Measurements from ENCODE around the gene PCID2.
"Not testable (repeated sequence)": the region's sequence is repeated elsewhere in the genome, so short reads cannot be mapped to it uniquely, and the experiment has no call there.

PCID2 gene

GRCh38 chr13:113162783-113163685, 45.4 kb downstream of the PCID2 start:
- DNase-seq, result no peak

- DNase-seq, result not testable (repeated sequence)
These were observed 46.5 kb downstream of the PCID2 start for GRCh38 chr13:113161975-113162374.

- no peak for DNase-seq
These were observed 47.0 kb downstream of the PCID2 start for GRCh38 chr13:113161433-113161832.

GRCh38 chr13:113160983-113161382, 47.5 kb downstream of the PCID2 start:
- DNase-seq, result no peak

- no peak for DNase-seq
These were observed 48.8 kb downstream of the PCID2 start for GRCh38 chr13:113159701-113160100.

- DNase-seq, result no peak
These were observed 49.5 kb downstream of the PCID2 start for GRCh38 chr13:113158946-113159345.

- no peak for DNase-seq
These were observed 50.3 kb downstream of the PCID2 start, which contains the start of gene PROZ for GRCh38 chr13:113157929-113158747. PROZ (plus strand) TSS chr13:113158648; CDS start chr13:113158661, 13 bp downstream.

GRCh38 chr13:113157206-113157928, 51.1 kb downstream of the PCID2 start:
- DNase-seq, result no peak

GRCh38 chr13:113155982-113156655, 52.4 kb downstream of the PCID2 start:
- DNase-seq, result no peak

- no peak for DNase-seq
These were observed 53.3 kb downstream of the PCID2 start for GRCh38 chr13:113155201-113155600.

- peak; percentile 80 for DNase-seq
These were observed 54.4 kb downstream of the PCID2 start for GRCh38 chr13:113153810-113154748.

GRCh38 chr13:113152984-113153809, 55.3 kb downstream of the PCID2 start:
- peak; percentile 14 for DNase-seq

- no peak for DNase-seq
These were observed 55.8 kb downstream of the PCID2 start for GRCh38 chr13:113152691-113152983.

GRCh38 chr13:113151745-113152690, 56.5 kb downstream of the PCID2 start:
- no peak for DNase-seq

- no peak for DNase-seq
These were observed 57.7 kb downstream of the PCID2 start for GRCh38 chr13:113150550-113151365.

- DNase-seq, result no peak
These were observed 58.5 kb downstream of the PCID2 start for GRCh38 chr13:113149711-113150549.

GRCh38 chr13:113148940-113149503, 59.4 kb downstream of the PCID2 start:
- DNase-seq, result no peak

Measured in T-helper 9 cell (primary cell).